Activated naive CD4-positive, alpha-beta T cell (primary cell): ENCODE data around the gene CDK5RAP2.

Source experiments
- DNase-seq, 4 experiments: peaks; one replicate each; lab custom pipeline; 2025; lab: John Stamatoyannopoulos, UW

CDK5RAP2 gene

GRCh38 chr9:120399940-120400339 is 180.0 kb downstream of the CDK5RAP2 start:
- no peak for DNase-seq

DNA sequence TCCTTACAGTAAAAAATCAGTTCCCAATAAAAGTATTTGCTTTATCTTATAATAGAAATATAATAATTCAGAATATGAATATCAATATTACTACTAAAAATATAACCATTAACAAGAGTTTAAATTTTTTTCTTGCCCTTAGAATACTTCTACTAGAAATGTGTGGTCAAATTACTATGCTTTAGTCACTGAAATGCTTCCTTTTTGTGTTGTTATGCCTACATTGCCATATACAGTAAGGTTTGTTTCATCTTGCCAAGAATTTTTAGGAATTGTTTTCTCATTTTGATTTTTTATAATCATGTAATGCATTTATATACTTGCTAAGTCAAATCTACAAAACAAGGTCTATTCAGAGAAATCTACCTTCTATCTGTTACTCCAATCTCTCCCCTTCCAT is 181.7 kb downstream of the CDK5RAP2 start:
- no peak for DNase-seq

GRCh38 chr9:120397453-120397852 is 182.5 kb downstream of the CDK5RAP2 start:
- no peak for DNase-seq

DNA sequence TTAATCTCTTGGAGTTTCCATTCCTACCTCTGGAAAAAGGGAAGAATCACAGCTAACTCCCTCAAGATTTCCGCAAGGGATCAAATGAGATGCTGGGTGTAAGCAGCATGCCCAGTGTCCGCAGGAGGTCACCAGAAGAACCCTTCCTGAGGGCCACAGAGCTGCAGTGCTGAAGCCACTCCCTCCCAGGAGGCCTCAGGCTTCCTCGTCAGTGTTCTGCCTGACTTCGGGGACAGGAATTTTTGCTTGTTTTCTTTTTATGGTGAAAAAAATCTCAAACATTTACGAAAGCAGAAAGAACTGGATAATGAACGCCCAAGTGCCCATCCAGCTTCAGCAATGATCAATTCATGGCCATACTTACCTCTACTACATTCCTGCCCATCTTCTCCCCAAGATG is 183.0 kb downstream of the CDK5RAP2 start:
- DNase-seq = no peak

GRCh38 chr9:120396418-120396817 is 183.5 kb downstream of the CDK5RAP2 start:
- DNase-seq = no peak

GRCh38 chr9:120395376-120395775 is 184.6 kb downstream of the CDK5RAP2 start:
- no peak for DNase-seq

GRCh38 chr9:120394058-120394669 is 185.8 kb downstream of the CDK5RAP2 start:
- no peak for DNase-seq

GRCh38 chr9:120393386-120394057 is 186.4 kb downstream of the CDK5RAP2 start:
- no peak for DNase-seq

DNA sequence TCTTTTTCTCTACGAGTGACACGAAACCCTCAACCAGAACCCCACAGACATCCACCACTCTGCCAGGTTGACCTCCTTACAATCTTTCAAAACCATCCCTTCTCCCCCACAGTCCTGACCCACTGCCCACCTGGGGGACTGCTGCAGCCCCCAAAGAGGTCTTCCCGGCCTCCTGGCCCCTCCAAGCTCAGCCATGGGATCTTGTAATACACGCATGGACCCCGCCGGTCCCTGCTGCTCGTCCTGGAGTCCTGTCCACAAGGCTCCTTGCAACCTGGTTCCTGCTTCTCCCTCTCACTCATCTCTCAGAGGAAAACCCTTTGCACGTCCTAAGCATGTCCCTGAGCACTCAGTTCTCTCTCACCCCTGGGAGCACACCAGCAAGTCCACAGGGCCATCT is 187.3 kb downstream of the CDK5RAP2 start:
- DNase-seq = no peak

DNA sequence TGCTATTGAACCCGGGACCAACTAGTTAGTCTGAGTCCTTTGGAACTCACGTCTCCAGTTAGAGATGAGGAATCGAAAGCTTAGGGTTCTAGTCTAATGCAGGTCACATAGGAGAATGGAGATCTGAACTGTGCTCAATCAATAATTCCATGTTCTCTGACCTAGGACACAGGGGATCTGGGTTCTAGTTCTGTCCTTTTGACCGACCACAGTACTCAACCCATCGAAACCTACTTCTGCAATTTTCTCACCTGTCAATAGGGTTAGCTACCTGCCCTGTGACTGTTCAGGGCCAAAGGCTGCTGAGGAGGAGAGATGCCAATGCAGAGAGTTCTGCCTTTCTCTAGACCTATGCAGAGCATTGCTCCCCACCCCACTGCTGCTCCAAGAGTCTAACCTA is 187.7 kb downstream of the CDK5RAP2 start:
- DNase-seq = no peak

- DNase-seq = no peak
Observed at GRCh38 chr9:120391691-120392090, 188.3 kb downstream of the CDK5RAP2 start.

DNA sequence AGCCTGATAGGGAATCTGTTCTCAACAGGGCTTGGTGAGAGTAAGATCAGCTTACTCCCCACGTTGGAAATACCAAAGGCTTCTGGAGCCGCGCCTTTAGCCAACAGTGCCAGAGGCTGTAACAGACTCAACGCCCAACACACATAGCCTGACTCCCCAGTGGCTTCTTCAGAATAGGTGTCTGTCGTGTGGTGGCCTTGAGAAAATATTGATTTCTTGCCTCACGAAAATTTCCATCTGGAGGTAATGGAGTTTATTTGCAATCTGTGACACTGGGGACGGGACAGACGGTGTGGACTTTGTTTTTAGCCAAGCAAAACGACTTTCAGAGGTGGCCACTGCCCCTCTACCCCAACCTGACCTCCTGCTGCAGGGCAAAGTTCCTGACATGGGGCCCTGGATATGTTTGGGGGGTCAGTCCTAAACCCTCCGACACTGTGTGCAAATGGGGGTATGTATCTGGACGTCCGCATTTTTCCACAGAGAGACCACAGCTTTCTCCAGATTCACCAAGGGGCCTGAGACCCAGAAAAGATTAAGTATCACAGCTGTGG is 189.3 kb downstream of the CDK5RAP2 start:
- DNase-seq = no peak

DNA sequence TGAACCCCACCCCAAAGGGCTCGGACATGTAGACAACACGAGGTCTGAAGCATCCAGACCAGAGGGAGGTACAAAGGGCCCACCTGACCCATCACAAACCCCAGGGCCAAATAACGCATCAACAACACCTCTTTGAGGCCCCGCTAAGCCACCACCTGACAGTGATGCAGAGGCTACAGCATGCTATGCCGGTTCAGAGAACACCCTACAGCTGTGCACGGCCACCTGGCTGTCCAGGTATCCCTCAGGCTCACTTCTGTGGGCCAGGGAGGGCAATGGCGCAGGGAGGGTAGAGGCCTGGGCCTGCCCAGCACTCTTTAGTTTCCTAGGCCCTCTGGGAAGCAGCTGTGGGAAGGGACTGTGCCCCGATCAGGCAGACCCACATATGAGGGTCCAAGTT is 190.1 kb downstream of the CDK5RAP2 start:
- DNase-seq = no peak

DNA sequence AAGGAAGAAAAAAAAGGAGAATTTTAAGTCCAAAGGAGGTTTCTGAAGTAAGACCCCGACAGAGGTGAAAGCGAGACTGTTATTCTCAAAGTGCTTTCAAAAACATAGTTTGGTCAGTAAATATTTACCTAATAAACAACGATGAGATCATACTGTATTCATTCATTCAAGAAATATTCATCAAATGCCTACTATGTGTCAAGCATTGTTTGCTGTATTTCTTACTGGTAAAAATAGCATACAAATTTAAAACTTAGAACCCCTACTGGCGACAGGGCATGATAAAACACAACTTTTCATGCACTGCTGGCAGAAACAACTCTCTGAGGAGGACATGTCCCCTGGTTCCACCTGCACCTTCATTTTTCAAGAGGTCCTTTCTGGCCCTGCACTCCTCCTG is 190.7 kb downstream of the CDK5RAP2 start:
- DNase-seq = no peak

DNA sequence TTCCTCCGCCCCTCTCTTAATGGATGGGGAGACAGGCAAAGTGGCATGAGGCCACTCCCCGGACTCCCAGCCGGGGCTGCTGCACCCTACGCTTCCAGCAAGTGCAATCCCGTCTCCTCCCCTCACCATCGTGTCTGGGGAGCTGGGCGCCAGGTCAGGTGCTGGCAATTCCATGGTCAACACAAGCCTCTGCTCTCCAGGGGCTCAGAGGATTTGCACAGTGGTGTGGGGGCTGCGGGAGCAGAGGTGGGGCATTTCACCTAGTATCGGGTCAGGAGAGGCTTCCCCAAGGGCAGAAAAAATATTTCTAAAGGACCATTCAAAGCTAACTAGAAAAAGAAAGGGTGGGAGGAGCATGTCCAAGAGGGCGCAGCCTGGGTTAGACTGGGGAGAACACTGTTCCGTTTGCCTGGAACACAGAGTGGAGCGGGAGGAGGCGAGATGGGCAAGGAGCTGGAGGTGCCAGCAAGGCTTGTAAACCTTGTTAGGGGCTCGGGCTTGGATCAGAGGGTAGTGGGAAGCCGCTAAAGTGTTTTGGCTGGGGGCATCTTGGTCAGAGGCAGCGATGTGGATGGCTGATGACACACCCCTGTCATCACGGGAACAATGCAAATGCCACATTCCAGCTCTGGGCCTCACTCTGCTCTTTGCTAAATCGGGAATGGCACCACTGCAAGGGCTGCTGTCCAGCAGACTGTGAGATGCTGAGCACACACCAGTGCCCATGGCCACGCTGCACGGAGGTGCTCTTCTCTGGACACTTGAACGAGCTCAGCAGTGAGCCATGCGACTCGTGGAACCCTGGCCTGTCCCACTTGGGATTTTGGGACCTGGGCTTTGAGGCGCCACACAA is 191.7 kb downstream of the CDK5RAP2 start:
- DNase-seq = no peak

- DNase-seq = no peak
Observed at GRCh38 chr9:120387257-120388002, 192.5 kb downstream of the CDK5RAP2 start.

DNA sequence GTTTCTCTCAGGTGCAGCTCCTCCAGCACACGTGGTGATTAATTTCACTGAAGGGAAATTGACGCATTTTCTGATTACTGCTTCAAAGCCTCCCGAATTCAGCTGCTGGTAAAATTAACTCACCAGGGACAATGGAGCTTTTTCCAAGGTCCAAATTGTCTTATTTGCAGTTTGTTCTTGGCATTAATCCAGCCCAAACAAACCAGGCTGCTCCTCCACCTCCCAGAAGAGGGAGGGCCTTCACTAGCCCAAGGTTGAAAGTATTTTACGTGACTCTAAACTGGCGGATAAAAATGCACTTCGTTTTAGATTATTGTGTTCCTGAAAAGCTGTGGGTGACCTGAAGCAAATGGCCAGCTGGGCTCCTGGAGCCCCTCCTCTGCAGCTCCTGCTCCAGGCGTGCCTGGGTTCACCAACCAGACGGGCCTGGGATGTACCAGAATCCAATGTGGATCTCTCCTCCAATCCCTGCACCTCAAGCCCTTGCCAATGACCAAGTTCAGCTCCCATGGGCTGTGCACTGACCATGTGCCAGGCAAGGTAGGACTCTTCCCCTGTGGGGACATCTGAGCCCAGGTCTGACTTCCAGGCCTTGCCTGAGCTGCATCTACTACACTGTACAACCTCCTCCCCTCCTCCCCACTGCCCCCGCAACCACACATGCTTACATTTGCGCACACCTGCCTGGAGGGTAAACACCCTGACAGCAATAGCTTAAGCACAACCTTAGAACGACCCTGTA is 193.4 kb downstream of the CDK5RAP2 start:
- no peak for DNase-seq

DNA sequence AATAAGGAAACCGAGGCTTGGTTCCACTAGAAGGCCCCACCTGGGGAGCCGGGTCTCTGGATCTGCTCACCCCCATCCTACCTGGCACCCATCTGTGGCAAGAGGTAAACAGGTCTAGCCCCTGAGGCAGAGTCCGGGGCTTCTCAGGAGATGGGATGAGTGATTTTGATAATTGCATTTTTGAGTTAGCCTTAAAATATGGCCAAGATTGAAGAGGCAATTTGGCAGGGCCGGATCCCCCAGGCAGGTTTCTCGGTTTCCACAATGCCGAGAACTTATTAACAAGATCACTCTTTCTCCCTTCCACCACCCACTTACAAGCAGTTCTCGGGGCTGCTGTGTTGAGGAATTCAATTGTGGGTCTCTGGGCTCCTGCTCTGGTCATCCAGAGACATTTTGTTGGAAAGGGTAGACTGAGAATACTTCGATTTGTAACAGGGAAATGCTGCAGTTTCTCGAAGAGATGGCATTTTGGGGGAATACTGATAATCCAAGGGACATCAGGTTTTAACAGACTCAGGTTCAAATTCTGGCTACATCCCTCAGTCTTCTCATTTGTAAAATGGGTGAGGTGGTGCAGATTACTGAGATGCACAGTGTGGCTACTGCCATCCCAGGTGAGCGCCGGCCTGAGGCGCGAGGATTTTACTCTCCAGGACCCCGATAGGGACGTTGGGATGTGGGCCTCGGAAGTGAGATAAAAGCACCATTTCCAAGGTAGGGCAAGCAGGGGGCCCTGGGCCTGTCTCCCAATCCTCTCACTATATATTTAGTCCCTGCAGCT is 194.2 kb downstream of the CDK5RAP2 start:
- no peak for DNase-seq

GRCh38 chr9:120384925-120385272 is 195.1 kb downstream of the CDK5RAP2 start:
- no peak for DNase-seq
